PC-9 (cell line): ENCODE measurements around the gene DNAJC5.

Source experiments
- EZH2 ChIP-seq: fragments of 200-600 bp; sonication (generic); IDR thresholded peaks from 2 replicates; pipeline ENCODE4 v1.8.0; 2017; ENCODE audit warnings: antibody characterized with exemption, low read depth
- TF ChIP-seq, protein P1 (sequence below): fragments of 200-600 bp; sonication (generic); conservative IDR thresholded peaks from 2 replicates; pipeline ENCODE4 v1.6.1; 2017; ENCODE audit warnings: mixed run types, antibody characterized with exemption, mild to moderate bottlenecking, moderate library complexity

DNA sequence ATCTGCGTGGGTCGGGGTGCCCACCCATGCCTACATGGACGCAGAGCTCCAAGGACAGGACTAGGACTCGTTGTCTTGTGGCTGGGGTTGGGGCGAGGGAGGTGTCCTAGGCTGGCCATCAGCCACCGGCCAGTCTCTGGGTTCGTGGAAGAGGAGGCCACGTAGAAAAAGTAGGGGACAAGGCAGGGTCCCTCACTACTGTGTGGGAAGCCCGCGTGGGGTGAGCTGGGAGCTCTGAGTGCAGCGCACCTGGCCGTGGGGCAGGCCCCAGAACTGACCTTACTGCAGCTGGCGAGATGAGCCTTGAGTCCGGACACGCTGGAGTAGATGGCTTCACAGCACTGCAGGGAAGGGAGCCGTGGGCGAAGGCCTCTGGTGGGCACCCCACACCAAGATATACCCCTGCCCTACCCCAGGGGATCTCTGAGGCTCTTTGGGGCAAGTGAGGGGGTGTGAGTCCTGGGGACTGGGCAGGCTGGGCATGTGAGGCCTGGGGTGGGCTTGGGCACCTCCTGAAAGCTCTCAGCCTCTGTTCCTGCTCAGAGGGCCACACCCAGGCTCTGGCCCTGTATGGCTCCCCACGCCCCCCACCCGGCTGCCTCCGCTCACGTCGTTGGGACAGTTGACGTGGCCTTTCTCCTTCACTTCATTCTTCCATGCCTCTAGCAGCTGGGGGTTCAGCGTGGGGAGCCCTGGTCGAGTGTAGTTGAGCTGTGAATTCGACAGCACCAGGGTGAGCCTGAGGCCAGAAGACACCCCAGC is 66.9 kb downstream of the DNAJC5 start:
- TF ChIP-seq, protein P1, sequence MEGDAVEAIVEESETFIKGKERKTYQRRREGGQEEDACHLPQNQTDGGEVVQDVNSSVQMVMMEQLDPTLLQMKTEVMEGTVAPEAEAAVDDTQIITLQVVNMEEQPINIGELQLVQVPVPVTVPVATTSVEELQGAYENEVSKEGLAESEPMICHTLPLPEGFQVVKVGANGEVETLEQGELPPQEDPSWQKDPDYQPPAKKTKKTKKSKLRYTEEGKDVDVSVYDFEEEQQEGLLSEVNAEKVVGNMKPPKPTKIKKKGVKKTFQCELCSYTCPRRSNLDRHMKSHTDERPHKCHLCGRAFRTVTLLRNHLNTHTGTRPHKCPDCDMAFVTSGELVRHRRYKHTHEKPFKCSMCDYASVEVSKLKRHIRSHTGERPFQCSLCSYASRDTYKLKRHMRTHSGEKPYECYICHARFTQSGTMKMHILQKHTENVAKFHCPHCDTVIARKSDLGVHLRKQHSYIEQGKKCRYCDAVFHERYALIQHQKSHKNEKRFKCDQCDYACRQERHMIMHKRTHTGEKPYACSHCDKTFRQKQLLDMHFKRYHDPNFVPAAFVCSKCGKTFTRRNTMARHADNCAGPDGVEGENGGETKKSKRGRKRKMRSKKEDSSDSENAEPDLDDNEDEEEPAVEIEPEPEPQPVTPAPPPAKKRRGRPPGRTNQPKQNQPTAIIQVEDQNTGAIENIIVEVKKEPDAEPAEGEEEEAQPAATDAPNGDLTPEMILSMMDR = no peak
- no peak for TF ChIP-seq EZH2
